Vagina (tissue), 2 donors: ENCODE data around the gene PARP9.

Experiments
- POLR2A ChIP-seq, 2 donors: fragments of 450-650 bp; IDR thresholded peaks; one replicate each; pipeline ENCODE4 v1.6.1; 2017; ENCODE audit warnings: antibody characterized with exemption in 2 of 2, mild to moderate bottlenecking in 2 of 2, moderate library complexity in 2 of 2
- TF ChIP-seq, protein P1 (sequence below), 3 experiments: fragments of 450-650 bp in 2 of 3; fragments of 200-600 bp in 1 of 3; sonication (generic) in 1 of 3; IDR thresholded peaks; one replicate each; pipeline ENCODE4 v1.5.1; 2017 to 2019; ENCODE audit warnings: antibody characterized with exemption in 3 of 3, mild to moderate bottlenecking in 2 of 3, moderate library complexity in 2 of 3

DNA sequence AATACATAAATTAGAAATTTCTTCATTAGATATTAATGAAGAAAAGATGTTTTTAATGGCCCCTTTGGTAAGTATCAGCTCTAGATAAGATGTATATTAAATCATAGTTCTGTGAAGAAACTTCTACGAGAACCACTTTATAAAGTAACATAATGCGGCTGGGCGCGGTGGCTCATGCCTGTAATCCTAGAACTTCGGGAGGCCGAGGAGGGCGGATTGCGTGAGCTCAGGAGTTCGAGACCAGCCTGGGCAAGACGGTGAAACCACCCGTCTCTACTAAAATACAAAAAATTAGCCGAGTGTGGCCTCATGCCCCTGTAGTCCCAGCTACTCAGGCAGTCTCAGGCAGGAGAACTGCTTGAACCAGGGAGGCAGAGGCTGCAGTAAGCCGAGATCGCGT lies 51.8 kb downstream of the PARP9 start:
- TF ChIP-seq, protein P1, sequence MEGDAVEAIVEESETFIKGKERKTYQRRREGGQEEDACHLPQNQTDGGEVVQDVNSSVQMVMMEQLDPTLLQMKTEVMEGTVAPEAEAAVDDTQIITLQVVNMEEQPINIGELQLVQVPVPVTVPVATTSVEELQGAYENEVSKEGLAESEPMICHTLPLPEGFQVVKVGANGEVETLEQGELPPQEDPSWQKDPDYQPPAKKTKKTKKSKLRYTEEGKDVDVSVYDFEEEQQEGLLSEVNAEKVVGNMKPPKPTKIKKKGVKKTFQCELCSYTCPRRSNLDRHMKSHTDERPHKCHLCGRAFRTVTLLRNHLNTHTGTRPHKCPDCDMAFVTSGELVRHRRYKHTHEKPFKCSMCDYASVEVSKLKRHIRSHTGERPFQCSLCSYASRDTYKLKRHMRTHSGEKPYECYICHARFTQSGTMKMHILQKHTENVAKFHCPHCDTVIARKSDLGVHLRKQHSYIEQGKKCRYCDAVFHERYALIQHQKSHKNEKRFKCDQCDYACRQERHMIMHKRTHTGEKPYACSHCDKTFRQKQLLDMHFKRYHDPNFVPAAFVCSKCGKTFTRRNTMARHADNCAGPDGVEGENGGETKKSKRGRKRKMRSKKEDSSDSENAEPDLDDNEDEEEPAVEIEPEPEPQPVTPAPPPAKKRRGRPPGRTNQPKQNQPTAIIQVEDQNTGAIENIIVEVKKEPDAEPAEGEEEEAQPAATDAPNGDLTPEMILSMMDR (IDR thresholded peaks at IDR 0.05), result no peak
- no peak for TF ChIP-seq POLR2A (IDR thresholded peaks at IDR 0.05)
